Iris pigment epithelial cell (primary cell): ENCODE measurements around the gene KCNT1.

Source experiments
- DNase-seq: peaks from one replicate; pipeline ENCODE4 v3.0.0-alpha.2; 2011; ENCODE audit warnings: low read depth

Gene KCNT1

DNA sequence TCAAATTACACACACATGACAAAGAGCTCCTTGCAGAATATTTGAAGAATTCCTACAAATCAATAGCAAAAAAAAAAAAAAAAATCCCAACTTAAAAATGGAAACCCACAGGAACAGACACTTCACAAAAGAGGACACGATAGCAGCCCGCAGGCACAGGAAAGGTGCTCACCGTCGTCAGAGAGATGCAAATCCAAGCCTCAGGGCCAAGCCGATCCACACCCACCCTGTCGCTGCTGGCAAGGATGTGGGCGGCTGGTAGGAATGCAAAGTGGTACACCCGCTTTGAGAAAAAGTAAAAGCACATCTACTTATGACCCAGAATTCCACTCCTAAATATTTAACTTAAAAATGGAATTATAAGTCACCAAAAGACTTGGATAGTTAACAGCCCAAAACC lies 28.0 kb upstream of the KCNT1 start:
- DNase-seq = no peak

DNA sequence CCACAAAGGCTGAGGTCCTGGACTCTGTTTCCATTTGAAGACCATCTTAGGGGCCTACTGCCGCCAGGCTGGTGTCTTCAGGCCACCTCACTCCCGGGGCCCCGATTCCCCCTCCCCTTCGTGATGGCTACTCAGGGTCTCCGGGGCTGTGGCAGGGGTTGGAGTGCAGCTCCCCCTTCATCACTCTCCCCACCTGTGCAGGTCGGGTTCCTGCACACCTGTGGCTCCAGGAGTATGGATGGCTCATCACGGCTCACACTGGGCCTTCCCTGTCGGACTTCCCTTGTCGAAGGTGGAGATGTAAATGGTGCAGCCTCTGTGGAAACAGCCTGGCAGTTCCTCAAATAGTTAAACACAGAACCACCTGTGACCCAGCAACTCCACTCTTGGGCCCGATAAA lies 27.0 kb upstream of the KCNT1 start:
- no peak for DNase-seq

DNA sequence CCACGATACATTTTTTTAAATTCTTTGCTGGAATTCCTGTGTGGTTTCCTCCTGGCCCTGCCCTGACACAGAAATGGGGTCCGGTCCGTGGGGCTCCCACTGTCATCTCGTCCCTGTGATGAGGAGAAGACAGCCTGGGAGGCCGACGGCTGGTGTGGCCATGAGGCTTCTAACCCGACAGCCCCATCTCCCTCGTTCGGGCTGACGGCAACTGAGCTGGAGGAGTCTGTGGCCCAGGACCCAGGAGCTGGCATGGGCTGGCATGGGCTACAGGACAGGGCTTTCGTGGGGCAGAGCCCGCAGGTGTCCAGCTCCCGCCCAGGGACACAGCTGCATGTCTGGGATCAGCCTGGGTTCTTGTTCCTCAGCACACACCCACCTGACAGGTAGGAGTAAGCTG lies 25.1 kb upstream of the KCNT1 start:
- no peak for DNase-seq

DNA sequence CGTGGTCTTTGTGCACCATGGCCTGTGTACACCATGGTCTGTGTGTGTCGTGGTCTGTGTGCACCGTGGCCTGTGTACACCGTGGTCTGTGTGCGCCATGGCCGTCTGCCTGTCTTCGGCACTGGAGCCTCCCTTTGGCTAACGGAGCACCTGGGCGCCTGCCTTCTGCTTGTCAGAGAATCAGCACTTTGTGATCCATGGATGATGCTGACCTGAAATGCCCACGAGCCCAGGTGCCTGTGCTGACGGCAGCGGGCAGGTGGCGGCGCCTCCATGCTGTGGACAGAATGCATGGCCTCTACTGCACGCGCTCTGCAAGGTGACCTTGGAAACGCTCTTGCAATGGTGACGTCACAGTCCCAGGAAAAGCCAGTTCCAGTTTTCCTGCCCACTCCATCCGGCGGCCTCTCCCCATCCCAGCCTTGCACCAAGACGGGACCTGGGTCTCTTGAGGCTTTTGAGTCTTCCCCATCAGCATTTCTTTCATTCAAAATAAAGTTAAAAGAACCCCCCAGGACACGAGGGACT lies 24.3 kb upstream of the KCNT1 start:
- no peak for DNase-seq

DNA sequence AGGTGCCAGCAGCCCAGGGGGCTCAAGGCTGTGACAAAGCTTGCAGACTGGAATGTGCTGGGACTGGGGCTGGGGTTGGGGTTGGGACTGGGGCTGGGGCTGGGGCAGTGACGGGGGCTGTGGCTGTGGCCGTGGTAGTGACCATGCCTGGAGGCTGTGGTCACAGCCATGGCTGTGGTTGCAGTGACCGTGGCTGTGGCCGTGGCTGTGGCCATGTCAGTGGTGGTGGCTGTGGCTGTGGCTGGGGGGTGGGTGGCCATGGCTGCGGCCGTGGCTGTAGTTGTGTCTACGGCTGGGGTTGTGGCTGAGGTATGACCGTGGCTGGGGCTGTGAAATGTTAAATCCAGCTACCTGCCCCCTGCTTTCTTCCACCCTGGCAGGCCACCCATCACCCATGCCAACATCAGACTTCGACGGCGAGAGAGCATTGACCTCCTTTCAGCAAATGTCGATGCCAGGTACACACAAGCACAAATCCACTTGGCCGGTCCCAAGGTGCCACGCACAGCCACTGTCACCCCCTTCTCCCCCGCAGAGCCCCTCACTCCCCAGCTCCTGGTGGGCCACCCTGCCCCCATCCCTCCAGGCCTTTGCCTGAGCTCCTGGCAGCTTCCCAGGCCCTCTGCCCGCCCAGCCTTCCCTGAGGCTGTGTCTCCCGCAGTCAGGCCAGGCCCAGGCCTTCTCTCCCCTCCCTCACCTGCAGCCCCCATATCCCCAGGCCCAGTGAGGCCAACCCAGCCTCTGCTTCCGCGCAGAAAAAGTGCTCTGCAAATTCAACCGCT lies 23.6 kb upstream of the KCNT1 start:
- DNase-seq = no peak

GRCh38 chr9:135680056-135680455 lies 21.9 kb upstream of the KCNT1 start:
- DNase-seq = no peak

DNA sequence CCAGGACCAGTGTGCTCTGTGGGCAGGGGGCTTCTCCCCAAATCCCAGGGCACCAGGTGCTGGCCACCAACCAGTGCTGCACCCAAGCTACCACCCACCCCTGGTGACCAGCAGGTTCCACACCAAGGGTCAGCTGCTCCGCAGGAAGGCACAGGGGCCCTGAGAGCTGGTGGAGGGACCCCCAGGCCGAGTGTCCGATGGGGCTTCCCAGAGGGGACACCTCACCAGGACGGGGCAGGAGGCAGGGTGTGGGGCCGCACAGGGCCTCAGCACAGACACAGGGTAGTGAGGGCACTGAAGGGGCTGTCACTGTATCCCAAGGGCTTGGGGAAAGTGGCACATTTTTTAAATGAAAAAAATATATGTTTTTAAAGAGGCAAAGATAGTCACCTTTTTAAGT lies 20.8 kb upstream of the KCNT1 start:
- DNase-seq = no peak

DNA sequence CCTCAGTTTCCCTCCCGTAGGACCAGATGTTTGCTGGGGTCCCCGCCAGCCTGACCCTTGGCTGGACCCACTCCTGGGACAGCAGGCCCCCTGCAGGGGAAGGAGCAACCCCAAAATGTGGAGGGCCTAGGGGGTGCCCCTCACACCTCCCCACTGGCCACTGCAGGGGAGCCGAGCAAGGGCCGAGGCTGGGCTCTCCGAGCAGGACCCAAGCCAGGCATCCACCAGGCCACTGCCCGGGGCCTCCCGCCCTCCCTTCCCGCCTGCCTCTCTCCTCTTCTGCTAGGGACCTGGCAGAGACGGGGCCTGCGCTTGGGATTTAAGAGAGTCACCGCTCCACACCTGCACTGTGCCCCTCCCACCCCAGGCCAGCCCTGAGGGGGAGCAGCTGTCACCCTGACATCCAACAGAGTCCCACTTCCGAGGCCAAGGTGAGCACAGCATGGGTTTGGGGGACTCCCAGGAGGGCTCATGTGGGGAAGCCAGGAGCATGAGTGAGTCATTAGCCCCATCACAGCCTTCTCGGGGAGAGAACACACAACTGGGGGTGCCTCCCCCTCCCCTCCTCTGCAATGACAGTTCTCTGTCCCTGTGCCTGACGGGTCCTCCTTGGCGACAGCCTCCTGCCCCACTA lies 18.5 kb upstream of the KCNT1 start:
- DNase-seq = no peak

DNA sequence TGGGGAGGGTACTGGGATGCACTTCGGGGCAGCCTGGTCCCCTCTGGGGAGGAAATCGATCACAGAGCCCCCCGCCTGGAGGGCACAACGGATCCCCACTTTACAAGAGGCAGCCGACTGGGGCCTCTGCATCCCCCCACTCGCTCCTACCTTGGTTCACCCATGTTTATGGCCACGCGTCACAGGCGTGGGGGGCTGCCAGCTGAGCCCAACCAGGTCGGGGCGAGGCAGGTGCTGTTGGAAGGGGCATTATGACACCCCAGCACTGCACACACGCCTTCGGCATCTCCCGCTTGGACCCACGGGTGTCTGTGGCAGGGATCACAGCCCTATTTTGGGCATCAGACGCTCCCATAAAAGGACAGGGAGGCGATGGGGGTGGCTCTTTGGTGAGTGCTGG lies 17.3 kb upstream of the KCNT1 start:
- DNase-seq = no peak

DNA sequence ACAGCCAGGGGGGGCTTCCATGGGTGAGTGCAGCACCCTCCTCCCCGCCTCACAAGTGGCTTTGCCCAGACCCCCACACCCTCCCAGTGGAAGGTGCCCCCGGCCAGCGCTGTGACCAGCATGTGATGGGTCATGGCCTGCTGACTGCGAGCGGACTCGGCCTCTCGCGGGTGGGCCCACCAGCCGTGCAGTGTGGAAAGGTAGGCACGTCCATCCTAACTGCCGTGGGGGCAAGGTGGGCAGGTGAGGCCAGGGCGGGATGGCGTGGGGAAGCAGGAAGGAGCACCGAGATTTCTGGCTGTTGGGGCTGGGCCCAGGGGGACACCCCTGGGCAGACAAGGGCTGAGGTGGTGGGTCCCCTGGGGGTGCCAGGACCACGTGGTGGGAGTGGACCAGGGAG lies 14.8 kb upstream of the KCNT1 start:
- no peak for DNase-seq

DNA sequence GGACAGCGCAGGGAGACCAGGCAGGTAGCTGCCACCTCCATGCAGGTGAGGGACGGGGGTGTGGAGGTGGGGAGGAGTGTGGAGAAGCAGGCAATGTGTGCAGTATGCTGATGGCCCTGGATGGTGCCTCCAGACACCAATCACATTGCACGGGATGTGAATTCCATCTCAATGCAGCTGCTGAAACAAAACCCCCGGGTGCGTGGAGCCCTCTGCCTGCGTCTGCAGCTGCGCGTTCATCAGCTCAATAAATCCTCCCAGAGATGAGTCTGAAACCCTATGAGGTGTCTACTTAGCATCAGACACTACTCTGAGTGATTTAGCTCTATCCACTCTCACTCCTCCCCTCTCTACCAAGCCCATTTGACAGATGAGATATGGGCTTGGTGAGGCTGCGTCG lies 13.0 kb upstream of the KCNT1 start:
- DNase-seq = no peak

- DNase-seq = no peak
Measured at GRCh38 chr9:135690836-135691570, 11.0 kb upstream of the KCNT1 start.

DNA sequence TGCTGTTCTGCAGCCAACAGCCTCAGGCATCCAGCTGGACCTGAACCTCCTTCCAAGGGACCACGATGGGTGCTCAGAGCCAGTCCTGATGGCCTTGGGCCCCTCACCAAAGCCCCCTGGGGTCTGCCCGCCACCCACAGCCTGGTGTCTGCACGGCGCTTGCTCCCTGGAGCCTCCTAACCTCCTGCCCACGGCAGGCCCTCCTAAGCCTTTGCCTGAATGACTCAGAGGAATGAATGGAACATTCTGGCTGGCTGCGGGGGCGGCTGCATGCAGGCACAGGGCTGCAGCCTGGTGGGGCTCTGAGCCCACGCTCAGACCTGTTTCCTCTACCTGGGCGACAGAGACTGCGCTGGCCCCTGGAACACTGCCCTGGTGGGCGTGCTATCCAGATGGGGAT lies 9.6 kb upstream of the KCNT1 start:
- peak; percentile 25 for DNase-seq

DNA sequence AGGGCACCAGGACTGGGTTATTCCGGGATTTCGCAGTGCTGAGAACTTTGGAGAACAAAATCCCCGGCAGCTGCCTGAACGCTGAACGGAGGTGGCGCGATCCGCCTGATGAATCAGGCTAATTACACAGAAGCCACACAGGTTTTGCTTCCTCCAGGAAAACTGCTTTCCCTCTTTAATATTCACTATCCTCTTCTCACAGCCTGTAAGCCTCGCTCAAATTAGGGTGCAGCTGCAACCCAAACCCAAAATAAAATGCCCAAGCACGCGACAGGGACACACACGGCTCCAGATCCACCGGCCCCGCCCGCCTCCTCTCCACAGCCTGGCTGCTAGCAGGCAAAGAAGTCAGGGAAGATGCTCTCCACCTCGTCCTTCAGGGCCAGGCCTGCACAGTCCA lies 8.7 kb upstream of the KCNT1 start:
- DNase-seq = no peak

- no peak for DNase-seq
Measured at GRCh38 chr9:135693771-135694170, 8.2 kb upstream of the KCNT1 start.

GRCh38 chr9:135694414-135694813 lies 7.6 kb upstream of the KCNT1 start:
- no peak for DNase-seq

GRCh38 chr9:135695036-135695435 lies 6.9 kb upstream of the KCNT1 start:
- DNase-seq = no peak

DNA sequence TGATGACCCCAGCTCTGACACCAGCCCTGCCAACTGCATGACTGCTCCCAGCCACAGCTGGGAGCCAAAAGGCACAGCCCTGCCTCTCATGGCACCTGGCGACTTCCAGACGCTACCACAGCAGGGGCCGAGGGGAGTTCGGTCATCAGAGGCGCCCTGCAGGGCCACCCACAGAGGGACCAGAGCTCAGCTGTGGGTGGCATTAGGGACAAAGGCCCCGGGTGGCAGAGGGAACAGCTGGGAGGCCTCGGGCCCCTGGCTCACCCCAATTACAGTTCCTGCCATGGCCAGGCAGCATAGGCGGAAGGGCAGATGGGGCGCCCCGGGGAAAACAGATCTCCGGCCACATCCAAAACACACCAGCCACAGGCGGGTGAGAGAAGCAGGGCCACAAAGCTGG lies 6.3 kb upstream of the KCNT1 start:
- DNase-seq = no peak

GRCh38 chr9:135696446-135696845 lies 5.5 kb upstream of the KCNT1 start:
- no peak for DNase-seq

GRCh38 chr9:135697226-135697625 lies 4.8 kb upstream of the KCNT1 start:
- no peak for DNase-seq

- DNase-seq = no peak
Measured at GRCh38 chr9:135698236-135698635, 3.7 kb upstream of the KCNT1 start.

GRCh38 chr9:135698767-135699166 lies 3.2 kb upstream of the KCNT1 start:
- DNase-seq = no peak

DNA sequence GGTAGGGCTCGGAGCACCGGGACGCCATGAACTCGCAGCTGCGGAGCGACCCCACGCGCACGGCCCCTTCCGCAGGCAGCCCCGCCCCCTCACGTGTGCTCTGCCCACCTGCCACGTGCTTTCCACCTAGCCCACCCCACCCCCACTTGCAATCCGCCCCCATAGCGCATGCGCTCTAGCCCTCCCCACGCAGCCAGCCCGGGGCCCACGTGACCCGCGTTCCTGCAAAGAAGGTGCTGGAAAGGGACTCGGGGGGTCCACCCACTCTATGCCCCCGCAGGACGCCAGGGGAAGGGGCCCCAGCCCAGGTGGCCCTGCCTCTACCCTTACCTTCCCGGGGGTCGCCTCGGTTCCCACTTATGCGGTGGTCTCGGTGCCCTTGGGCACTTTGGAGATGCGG lies 2.5 kb upstream of the KCNT1 start, which contains the start of gene SOHLH1:
TSS of gene SOHLH1 (minus strand) at position 42 of the 400 bp plus-strand sequence. CDS start at position 28, 14 bp downstream.
- DNase-seq = no peak
